GM12878 (cell line): ENCODE measurements around the gene MCOLN3. TPM values are rescaled to one million over a fixed set of nuclear protein-coding genes. Genes with fewer than 3 reads are reported as not detected.

Experiments used
- ATAC-seq: fragments of 200-7000 bp; cut with Tn5 transposase; 3 replicates; pipeline ENCODE4 v1.9.1; 2020; ENCODE audit warnings: mild to moderate bottlenecking, moderate library complexity
- BruUV-seq: library from RNA; stranded (reverse); fragments of 400-500 nt; replicated peaks from 2 replicates; lab custom pipeline; 2021; lab: Mats Ljungman, UMichigan
- CTCF ChIA-PET: fragments of 300-600 bp; sonication (Branson Sonifier 250); formaldehyde crosslinking; extraction: SDS; loops from one replicate; lab custom pipeline; 2021; ENCODE audit warnings: inconsistent platforms; lab: Yijun Ruan, JAX
- POLR2A ChIA-PET: fragments of 350-600 bp; formaldehyde crosslinking; extraction: SDS; loops from one replicate; lab custom pipeline; 2021; ENCODE audit warnings: inconsistent platforms; lab: Charles Lee
- RAD21 ChIA-PET: fragments of 300-600 bp; sonication (Branson Sonifier 250); formaldehyde crosslinking; loops from one replicate; lab custom pipeline; 2023; ENCODE audit warnings: antibody characterized with exemption; ENCODE audit not compliant: unreplicated experiment; lab: Charles Lee
- SMC1A ChIA-PET: fragments of 300-600 bp; sonication (Branson Sonifier 250); formaldehyde crosslinking; loops from one replicate; lab custom pipeline; 2023; ENCODE audit not compliant: unreplicated experiment, uncharacterized antibody; lab: Charles Lee
- DNase-seq: peaks from one replicate; pipeline ENCODE4 v3.0.0-alpha.2; 2011; ENCODE audit warnings: low read depth, low spot score
- FAIRE-seq: peaks from 3 replicates; lab custom pipeline; 2011; peaks lifted over from hg19 to GRCh38; lab: Jason Lieb, UNC
- H2AFZ ChIP-seq: 2 replicates; pipeline ENCODE4 v1.6.0; 2011; ENCODE audit warnings: low read depth, low read length, control low read depth; ENCODE audit not compliant: control insufficient read depth
- H3K27ac ChIP-seq: 2 replicates; pipeline ENCODE4 v1.5.1; 2011; ENCODE audit warnings: control low read depth; ENCODE audit not compliant: control insufficient read depth, insufficient read depth
- H3K27me3 ChIP-seq, 2 experiments: replicated peaks in 1 of 2; 2 replicates each; pipeline versions ENCODE4 v1.6.0 to v1.6.1; 2011; ENCODE audit warnings: low read length in 1 of 2; ENCODE audit not compliant: control insufficient read depth in 2 of 2, insufficient read depth in 2 of 2
- H3K36me3 ChIP-seq, 2 experiments: 2 replicates each; pipeline ENCODE4 v1.5.1; 2011; ENCODE audit warnings: low read length in 1 of 2; ENCODE audit not compliant: control insufficient read depth in 2 of 2, insufficient read depth in 2 of 2
- H3K4me1 ChIP-seq: 2 replicates; pipeline ENCODE4 v1.6.1; 2011; ENCODE audit warnings: mild to moderate bottlenecking, low read length, moderate library complexity, mixed read lengths; ENCODE audit not compliant: control insufficient read depth, insufficient read depth
- H3K4me2 ChIP-seq: 2 replicates; pipeline ENCODE4 v1.6.0; 2011; ENCODE audit warnings: control low read depth; ENCODE audit not compliant: control insufficient read depth, insufficient read depth
- H3K4me3 ChIP-seq: fragments of 200-600 bp; sonication (generic); 2 replicates; pipeline ENCODE4 v1.5.1; 2016
- H3K79me2 ChIP-seq: 2 replicates; pipeline ENCODE4 v1.6.0; 2011; ENCODE audit warnings: low read length; ENCODE audit not compliant: control insufficient read depth, insufficient read depth
- H3K9ac ChIP-seq: 2 replicates; pipeline ENCODE4 v1.8.0; 2011; ENCODE audit warnings: low read length, control low read depth, mixed read lengths; ENCODE audit not compliant: control insufficient read depth, insufficient read depth
- H3K9me3 ChIP-seq: replicated peaks from 3 replicates; pipeline ENCODE4 v1.5.1; 2011; ENCODE audit warnings: mild to moderate bottlenecking, low read length; ENCODE audit not compliant: control insufficient read depth, insufficient read depth
- H4K20me1 ChIP-seq: 2 replicates; pipeline ENCODE4 v1.6.0; 2011; ENCODE audit not compliant: control insufficient read depth, insufficient read depth
- BRCA1 ChIP-seq: IDR thresholded peaks from 2 replicates; pipeline ENCODE4 v1.6.1; 2011; ENCODE audit warnings: low read depth, low read length, improper control_type of control experiment
- CBFB ChIP-seq: IDR thresholded peaks from 2 replicates; pipeline ENCODE4 v1.6.1; 2016; ENCODE audit warnings: antibody characterized with exemption, low read depth
- MYC ChIP-seq: IDR thresholded peaks from 2 replicates; pipeline ENCODE4 v1.6.1; 2011; ENCODE audit warnings: mild to moderate bottlenecking, low read length, moderate library complexity, inconsistent platforms; ENCODE audit not compliant: insufficient read depth, insufficient replicate concordance, insufficient read length, severe bottlenecking
- SMAD5 ChIP-seq: IDR thresholded peaks from 2 replicates; pipeline ENCODE4 v1.6.1; 2016; ENCODE audit warnings: antibody characterized with exemption, low read depth
- ZNF592 ChIP-seq: fragments of 450-650 bp; IDR thresholded peaks from 2 replicates; pipeline ENCODE4 v1.6.1; 2017; ENCODE audit warnings: mild to moderate bottlenecking, moderate library complexity
- in situ Hi-C: fragments of 300-500 bp; cut with MboI; formaldehyde crosslinking; loops from 9 replicates; pipeline ENCODE4 v1.14.3; 2018; ENCODE audit warnings: mixed read lengths
- intact Hi-C: fragments of 100-400 bp; cut with micrococcal nuclease; formaldehyde crosslinking; loops from one replicate; pipeline ENCODE4 v1.14.2; 2022; ENCODE audit not compliant: unreplicated experiment
- polyA plus RNA-seq, 11 experiments: library from polyadenylated mRNA; depleted of rRNA in 4 of 11; unstranded in 6 of 11; stranded (reverse) in 5 of 11; fragments of >200 nt; fragmentation: Nextera tagmentation in 4 of 11; fragmentation: Illumina TruSeq in 1 of 11; extraction: Ambion mirVana in 4 of 11; extraction: Trizol in 1 of 11; gene quantifications; 1 replicate in 1 of 11; 2 replicates in 10 of 11; pipeline versions ENCODE4 v1.2.1 to v1.2.3, GENCODE V29; 2011 to 2016; ENCODE audit warnings: inconsistent platforms in 2 of 11, missing spikeins in 2 of 11, low read depth in 1 of 11
- total RNA-seq, 4 experiments: library from RNA; depleted of rRNA in 3 of 4; stranded (reverse); fragments of >200 nt in 3 of 4; fragmentation: Illumina TruSeq in 1 of 4; extraction: Trizol in 1 of 4; gene quantifications; 2 replicates each; pipeline versions ENCODE4 v1.2.1 to v1.2.3, GENCODE V29; 2013 to 2021

Gene MCOLN3
- total and polyA plus RNA-seq, 10 of the 15 experiments (the other 5 are each of a cell fraction or from before 2014, with no cell fraction given) = 0.48 to 7.4 (median 3.8) TPM

DNA sequence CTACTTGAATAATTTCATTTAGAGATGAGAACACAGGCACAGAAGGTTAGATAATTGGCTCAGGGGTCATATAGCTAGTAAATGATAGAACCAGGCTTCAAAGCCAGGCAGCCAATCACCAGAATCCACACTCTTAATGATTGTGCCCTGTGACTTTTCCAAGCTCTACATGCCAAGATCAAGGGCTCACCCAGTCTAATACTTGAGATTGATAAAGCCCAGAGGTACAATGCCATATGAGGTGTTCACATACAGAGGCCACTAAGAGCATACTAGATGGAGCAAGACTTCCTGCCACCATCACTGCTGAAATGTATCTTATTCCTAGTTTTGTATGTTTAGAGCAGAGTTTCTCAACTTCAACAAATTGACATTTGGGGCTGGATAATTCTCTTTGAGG, 40.9 kb upstream of the MCOLN3 start:
- in situ Hi-C loops = no loop called here
- Histone ChIP-seq H3K9ac (no peak overlapping the region), H2AFZ (no peak overlapping the region), H4K20me1 (no peaks in the 10 kb centered on the region), H3K4me3 (no peak overlapping the region), H3K4me1 (no peaks in the 10 kb centered on the region; the same call in 1 of the 2 replicates), H3K36me3 (no peaks in the 10 kb centered on the region), H3K27ac (no peak overlapping the region), H3K9me3 (no peaks in the 10 kb centered on the region), H3K4me2 (no peak overlapping the region), H3K79me2 (no peaks in the 10 kb centered on the region), H3K27me3 (no peaks in the 10 kb centered on the region)
- TF ChIP-seq SMAD5 = no peak
- TF ChIP-seq BRCA1 = no peak
- no peak for TF ChIP-seq CBFB
- TF ChIP-seq ZNF592 = no peak
- TF ChIP-seq MYC = no peak
- DNase-seq = no peak
- ChIA-PET POLR2A (no interaction called here), RAD21 (interaction anchor here (0.5 kb wide), 1 partner anchor 261 kb away, joined by 3 read pairs; no protein-coding TSS in a partner anchor), CTCF (no interaction called here), SMC1A (no interaction called here)
- BruUV-seq = no TSS peak
- no peak for FAIRE-seq
- ATAC-seq = no peak
- intact Hi-C loops = no loop called here
